ENCODE data around the gene PGS1. TPM values are rescaled to one million over a fixed set of nuclear protein-coding genes. Genes with fewer than 3 reads are reported as not detected.

Gene PGS1
- total RNA-seq, 1 donor from 2014 or later: 25.8 TPM

DNA sequence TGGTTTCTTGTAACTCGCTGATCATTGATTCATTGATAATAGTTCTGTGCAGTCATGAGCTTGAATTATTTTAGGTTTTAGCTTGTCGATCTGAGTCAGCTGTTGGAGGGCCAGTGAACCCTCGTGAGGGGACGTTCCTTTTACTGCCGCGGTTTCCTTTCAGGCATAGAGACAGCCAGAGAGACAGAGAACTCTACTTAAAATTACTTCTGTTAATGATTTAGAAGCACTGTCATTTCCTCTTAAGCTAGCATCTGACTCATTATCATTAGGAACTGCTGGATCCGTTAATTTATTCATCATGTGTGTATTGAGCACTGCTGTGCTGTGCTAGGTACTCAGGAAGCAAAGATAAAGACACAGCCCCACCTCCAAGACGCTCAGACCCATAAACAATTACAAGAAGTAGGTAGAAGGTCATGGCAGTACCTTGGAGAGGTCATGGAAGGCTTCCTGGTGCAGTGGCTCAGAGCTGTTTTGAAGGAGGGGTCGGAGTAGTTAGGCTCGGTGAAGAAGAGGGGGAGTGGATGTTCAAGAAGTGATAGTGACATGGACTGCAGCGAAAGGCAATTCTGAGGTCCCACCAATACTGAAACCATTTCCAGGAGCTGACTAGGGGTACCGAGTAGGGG lies 3.3 kb downstream of the PGS1 start:
- Histone ChIP-seq H3K36me3 (ENCODE audit: control insufficient read depth, insufficient read depth, low read length) (peaks cover 2% of the 10 kb centered on the region), H3K27me3 (ENCODE audit: control insufficient read depth, insufficient read depth, low read length) (no peaks in the 10 kb centered on the region), H3K4me3 (ENCODE audit: low read depth, low read length) (no peak overlapping the region)
- DNase-seq (ENCODE audit: low read depth) (peak; percentile 54), FAIRE-seq (no peak)
- TF ChIP-seq, protein P1, sequence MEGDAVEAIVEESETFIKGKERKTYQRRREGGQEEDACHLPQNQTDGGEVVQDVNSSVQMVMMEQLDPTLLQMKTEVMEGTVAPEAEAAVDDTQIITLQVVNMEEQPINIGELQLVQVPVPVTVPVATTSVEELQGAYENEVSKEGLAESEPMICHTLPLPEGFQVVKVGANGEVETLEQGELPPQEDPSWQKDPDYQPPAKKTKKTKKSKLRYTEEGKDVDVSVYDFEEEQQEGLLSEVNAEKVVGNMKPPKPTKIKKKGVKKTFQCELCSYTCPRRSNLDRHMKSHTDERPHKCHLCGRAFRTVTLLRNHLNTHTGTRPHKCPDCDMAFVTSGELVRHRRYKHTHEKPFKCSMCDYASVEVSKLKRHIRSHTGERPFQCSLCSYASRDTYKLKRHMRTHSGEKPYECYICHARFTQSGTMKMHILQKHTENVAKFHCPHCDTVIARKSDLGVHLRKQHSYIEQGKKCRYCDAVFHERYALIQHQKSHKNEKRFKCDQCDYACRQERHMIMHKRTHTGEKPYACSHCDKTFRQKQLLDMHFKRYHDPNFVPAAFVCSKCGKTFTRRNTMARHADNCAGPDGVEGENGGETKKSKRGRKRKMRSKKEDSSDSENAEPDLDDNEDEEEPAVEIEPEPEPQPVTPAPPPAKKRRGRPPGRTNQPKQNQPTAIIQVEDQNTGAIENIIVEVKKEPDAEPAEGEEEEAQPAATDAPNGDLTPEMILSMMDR (IDR thresholded peaks at IDR 0.05; ENCODE audit: insufficient read depth, low read length, severe bottlenecking): no peak

DNA sequence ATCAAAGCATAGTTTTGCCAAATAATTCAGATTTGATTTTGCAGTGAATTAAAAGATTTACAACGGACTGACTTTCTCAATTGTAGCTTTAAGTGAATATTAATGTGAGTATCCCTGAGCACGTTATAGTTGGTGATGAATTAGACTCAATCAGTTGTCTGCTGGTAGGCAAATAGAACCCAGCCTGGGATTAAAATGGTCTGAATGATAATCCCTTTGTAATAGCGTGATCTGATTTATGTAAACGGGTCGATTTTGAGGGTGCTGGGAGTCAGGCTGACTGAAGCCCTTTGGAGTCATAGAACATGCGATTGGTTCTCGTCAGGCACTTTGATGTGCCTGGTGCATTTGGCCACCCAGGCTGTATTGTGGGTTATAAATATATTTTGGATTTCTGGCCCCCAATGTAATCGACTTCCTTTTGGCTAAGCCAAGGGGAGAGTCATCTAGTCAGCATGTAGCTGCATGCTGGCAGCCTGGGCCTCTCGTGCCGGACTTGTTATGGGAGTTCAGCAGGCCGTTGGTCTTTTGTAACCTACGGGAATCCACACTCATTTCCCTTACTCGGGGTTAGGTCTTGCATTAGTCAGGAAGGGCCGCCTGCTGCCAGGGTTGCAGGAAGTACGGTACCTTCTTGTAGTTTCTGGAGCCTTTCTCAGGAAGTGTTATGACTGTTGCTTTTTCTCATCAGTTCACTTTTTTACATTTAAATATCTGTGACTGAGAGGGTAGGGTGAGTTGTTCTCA lies 5.4 kb downstream of the PGS1 start:
- FAIRE-seq: no peak
- peak; percentile 99 for DNase-seq (ENCODE audit: low read depth)
- TF ChIP-seq, protein P1 (IDR thresholded peaks at IDR 0.05; ENCODE audit: insufficient read depth, low read length, severe bottlenecking): no peak

DNA sequence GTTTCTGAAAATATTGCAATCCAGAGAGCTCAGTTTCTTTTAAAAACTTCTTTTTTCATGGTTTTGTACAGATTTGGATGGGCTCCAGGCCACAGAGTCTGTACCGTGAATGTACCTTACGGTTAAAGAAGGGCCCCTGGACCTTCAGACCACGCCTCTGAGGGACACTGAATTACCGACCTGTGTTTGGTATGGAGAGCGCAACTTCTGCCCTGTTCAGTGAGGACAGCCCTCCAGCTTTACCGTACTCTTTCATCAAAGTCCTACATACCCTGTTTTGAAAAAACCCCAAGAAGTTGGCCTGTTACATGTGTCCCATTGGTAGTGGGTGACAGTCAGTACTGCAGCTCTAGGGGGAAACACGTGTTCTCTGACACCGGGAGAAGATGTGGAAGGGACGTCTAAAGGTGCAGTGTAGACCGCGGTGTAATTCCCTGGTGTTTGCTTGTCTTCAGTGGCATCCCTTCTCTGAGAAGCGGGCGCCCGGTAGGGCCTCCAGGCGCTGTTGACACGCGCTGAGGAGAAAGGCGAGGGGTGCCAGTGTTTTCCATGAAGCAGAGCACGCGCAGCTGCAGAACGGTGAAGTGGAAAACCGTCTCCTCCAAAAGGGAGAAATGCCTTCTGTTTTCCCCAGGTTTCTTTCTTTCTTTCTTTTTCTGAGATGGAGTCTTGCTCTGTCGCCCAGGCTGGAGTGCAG lies 6.2 kb downstream of the PGS1 start:
- TF ChIP-seq, protein P1 (IDR thresholded peaks at IDR 0.05; ENCODE audit: insufficient read depth, low read length, severe bottlenecking): no peak
- Histone ChIP-seq H3K27me3 (ENCODE audit: control insufficient read depth, insufficient read depth, low read length) (no peaks in the 10 kb centered on the region), H3K36me3 (ENCODE audit: control insufficient read depth, insufficient read depth, low read length) (peaks cover 4% of the 10 kb centered on the region), H3K4me3 (ENCODE audit: low read depth, low read length) (no peak overlapping the region)
- FAIRE-seq: no peak
- no peak for DNase-seq (ENCODE audit: low read depth)

More for the DNA sequence above, 5.4 kb downstream of the PGS1 start:
- Histone ChIP-seq H3K36me3 (ENCODE audit: control insufficient read depth, insufficient read depth, low read length) (peaks cover 4% of the 10 kb centered on the region), H3K27me3 (ENCODE audit: control insufficient read depth, insufficient read depth, low read length) (no peaks in the 10 kb centered on the region), H3K4me3 (ENCODE audit: low read depth, low read length) (no peak overlapping the region)

DNA sequence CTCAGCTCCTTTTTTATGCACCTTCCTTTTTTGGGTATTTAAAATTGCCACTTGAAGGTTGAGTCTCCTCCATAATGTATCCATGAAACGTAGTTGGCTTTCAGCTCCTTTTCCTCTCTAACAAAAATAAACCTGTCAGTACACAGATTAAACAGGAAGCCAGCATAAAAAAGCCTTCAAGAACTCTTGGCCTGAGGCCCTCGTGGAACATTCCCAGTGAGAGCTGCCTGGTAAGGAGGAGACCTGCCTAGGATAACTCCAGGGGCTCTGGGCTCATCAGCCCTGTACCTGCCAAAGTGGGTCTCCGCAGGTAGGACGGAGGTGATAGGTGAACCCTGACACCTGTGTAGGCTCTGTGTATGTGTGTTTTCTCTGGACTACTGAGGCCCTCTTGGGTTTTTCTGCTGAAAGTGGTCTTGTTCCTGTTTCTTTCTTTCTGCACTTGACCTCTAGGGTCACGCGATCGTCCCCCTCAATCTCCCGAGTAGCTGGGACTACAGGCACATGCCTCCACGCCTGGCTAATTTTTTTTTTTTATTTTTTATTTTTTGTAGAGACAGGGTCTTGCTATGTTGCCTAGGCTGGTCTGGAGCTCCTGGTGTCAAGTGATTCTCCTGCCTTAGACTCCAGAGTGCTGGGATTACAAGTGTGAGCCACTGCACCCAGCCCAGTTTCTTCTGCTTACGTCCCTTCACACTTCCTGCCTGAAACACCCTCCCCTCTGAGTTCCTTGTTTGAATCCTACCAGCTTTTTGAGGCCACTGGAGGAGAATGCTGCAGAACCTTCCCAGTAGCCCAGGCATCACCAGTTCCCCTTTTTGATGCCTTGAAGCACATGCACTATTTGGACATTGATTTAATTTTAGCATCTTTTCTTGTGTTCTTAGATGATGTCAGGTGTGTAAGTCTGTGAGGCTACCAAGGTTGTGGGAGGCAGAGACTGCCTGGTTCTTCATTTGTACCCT lies 9.8 kb downstream of the PGS1 start:
- Histone ChIP-seq H3K4me3 (ENCODE audit: low read depth, low read length) (no peak overlapping the region), H3K36me3 (ENCODE audit: control insufficient read depth, insufficient read depth, low read length) (peaks cover 6% of the 10 kb centered on the region), H3K27me3 (ENCODE audit: control insufficient read depth, insufficient read depth, low read length) (no peaks in the 10 kb centered on the region)
- DNase-seq (ENCODE audit: low read depth) (no peak), FAIRE-seq (no peak)
- TF ChIP-seq, protein P1 (IDR thresholded peaks at IDR 0.05; ENCODE audit: insufficient read depth, low read length, severe bottlenecking): no peak

DNA sequence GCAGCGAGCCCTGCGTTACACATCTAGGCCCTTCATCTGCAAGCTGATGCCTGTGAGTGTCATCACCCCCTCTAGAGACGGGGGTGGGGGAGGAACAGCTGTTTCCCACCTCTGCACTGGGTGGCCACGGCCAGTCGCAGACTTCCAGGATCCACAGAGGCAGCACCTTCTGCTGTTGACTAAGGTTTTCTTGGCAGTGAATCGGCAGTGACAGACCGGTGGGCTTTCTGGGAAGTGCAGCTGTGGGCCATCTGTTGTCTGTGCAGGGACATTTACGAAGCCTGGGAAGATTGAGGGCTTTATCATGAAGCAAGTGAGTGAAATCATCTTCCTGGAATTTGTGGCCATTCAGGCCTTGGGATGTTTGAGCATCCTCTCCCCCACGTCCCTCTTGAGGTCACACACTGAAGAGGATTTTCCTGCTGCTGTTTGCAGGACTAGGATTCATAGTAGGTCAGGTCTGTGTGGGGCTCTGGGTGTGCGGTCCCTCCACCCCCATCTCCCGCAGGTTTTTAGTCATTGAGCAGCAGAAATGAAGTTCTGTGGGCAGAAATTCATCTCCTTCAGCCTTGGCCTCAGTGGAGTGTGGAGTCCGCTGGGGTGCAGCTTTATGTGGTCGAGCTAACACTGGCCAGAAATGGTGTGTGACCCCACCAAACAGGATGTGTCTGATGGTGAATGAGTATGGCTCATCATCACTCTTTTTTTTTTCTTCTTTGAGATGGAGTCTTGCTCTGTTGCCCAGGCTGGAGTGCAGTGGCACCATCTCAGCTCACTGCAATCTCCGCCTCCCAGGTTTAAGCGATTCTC lies 12.0 kb downstream of the PGS1 start:
- no peaks in the 10 kb centered on the region for H3K27me3 ChIP-seq (ENCODE audit: control insufficient read depth, insufficient read depth, low read length)
- H3K36me3 ChIP-seq (ENCODE audit: control insufficient read depth, insufficient read depth, low read length): peaks cover 8% of the 10 kb centered on the region
- DNase-seq (ENCODE audit: low read depth) (no peak), FAIRE-seq (no peak)
- no peak overlapping the region for H3K4me3 ChIP-seq (ENCODE audit: low read depth, low read length)
- TF ChIP-seq, protein P1 (IDR thresholded peaks at IDR 0.05; ENCODE audit: insufficient read depth, low read length, severe bottlenecking): no peak
